HUES48 (cell line): ENCODE data around the gene LGALS9B.
"Not testable (repeated sequence)": the region's sequence is repeated elsewhere in the genome, so short reads cannot be mapped to it uniquely, and the experiment has no call there.

ENCODE experiments used
- H3K27ac ChIP-seq: one replicate; pipeline ENCODE4 v1.7.0; 2013; ENCODE audit warnings: low read depth, low read length, inconsistent platforms
- H3K27me3 ChIP-seq: 2 replicates; pipeline ENCODE4 v1.6.1; 2013; ENCODE audit warnings: mild to moderate bottlenecking, low read length; ENCODE audit not compliant: control insufficient read depth, insufficient read depth
- H3K36me3 ChIP-seq: 2 replicates; pipeline ENCODE4 v1.6.1; 2013; ENCODE audit warnings: low read length; ENCODE audit not compliant: control insufficient read depth, insufficient read depth
- H3K4me1 ChIP-seq: 2 replicates; pipeline ENCODE4 v1.6.1; 2013; ENCODE audit warnings: mild to moderate bottlenecking, low read length; ENCODE audit not compliant: control insufficient read depth, insufficient read depth
- H3K4me3 ChIP-seq: 2 replicates; pipeline ENCODE4 v1.5.1; 2013; ENCODE audit warnings: mild to moderate bottlenecking, low read depth, low read length
- H3K9ac ChIP-seq: 2 replicates; pipeline ENCODE4 v1.6.1; 2013; ENCODE audit warnings: mild to moderate bottlenecking, low read depth, low read length, moderate library complexity
- H3K9me3 ChIP-seq: 2 replicates; pipeline ENCODE4 v1.6.1; 2013; ENCODE audit warnings: low read length; ENCODE audit not compliant: control insufficient read depth, insufficient read depth

LGALS9B gene

GRCh38 chr17:20444173-20444572, 23.2 kb downstream of the LGALS9B start:
- H3K4me3 ChIP-seq, H3K27me3 ChIP-seq, H3K36me3 ChIP-seq, H3K9ac ChIP-seq, H3K9me3 ChIP-seq, H3K4me1 ChIP-seq, H3K27ac ChIP-seq: not testable (repeated sequence)

- not testable (repeated sequence) for H3K9ac ChIP-seq, H3K4me3 ChIP-seq, H3K9me3 ChIP-seq, H3K27me3 ChIP-seq, H3K36me3 ChIP-seq, H3K4me1 ChIP-seq, H3K27ac ChIP-seq
Measured at GRCh38 chr17:20443632-20444031, 23.7 kb downstream of the LGALS9B start.

GRCh38 chr17:20440665-20441064, 26.7 kb downstream of the LGALS9B start:
- not testable (repeated sequence) for H3K9me3 ChIP-seq, H3K4me1 ChIP-seq, H3K4me3 ChIP-seq, H3K27ac ChIP-seq, H3K36me3 ChIP-seq, H3K27me3 ChIP-seq, H3K9ac ChIP-seq

- not testable (repeated sequence) for H3K27me3 ChIP-seq, H3K4me1 ChIP-seq, H3K9me3 ChIP-seq, H3K4me3 ChIP-seq, H3K36me3 ChIP-seq, H3K27ac ChIP-seq, H3K9ac ChIP-seq
Measured at GRCh38 chr17:20435166-20435565, 32.2 kb downstream of the LGALS9B start.

GRCh38 chr17:20433382-20433781, 34.0 kb downstream of the LGALS9B start:
- H3K4me1 ChIP-seq: not testable (repeated sequence)

GRCh38 chr17:20427264-20427663, 40.1 kb downstream of the LGALS9B start:
- not testable (repeated sequence) for H3K9me3 ChIP-seq, H3K27me3 ChIP-seq, H3K27ac ChIP-seq, H3K4me1 ChIP-seq, H3K36me3 ChIP-seq, H3K4me3 ChIP-seq, H3K9ac ChIP-seq

More at GRCh38 chr17:20433382-20433781, 34.0 kb downstream of the LGALS9B start:
- not testable (repeated sequence) for H3K27me3 ChIP-seq, H3K36me3 ChIP-seq, H3K27ac ChIP-seq, H3K9me3 ChIP-seq, H3K4me3 ChIP-seq, H3K9ac ChIP-seq

GRCh38 chr17:20422826-20423225, 44.5 kb downstream of the LGALS9B start:
- H3K4me1 ChIP-seq: not testable (repeated sequence)

GRCh38 chr17:20418838-20419237, 48.5 kb downstream of the LGALS9B start:
- H3K9me3 ChIP-seq, H3K9ac ChIP-seq, H3K4me3 ChIP-seq, H3K4me1 ChIP-seq, H3K36me3 ChIP-seq, H3K27ac ChIP-seq, H3K27me3 ChIP-seq: not testable (repeated sequence)

More at GRCh38 chr17:20422826-20423225, 44.5 kb downstream of the LGALS9B start:
- not testable (repeated sequence) for H3K27me3 ChIP-seq, H3K9me3 ChIP-seq, H3K27ac ChIP-seq, H3K9ac ChIP-seq, H3K36me3 ChIP-seq, H3K4me3 ChIP-seq

GRCh38 chr17:20417492-20418080, 49.8 kb downstream of the LGALS9B start:
- not testable (repeated sequence) for H3K27ac ChIP-seq, H3K36me3 ChIP-seq, H3K4me1 ChIP-seq, H3K4me3 ChIP-seq, H3K27me3 ChIP-seq, H3K9ac ChIP-seq, H3K9me3 ChIP-seq

GRCh38 chr17:20416381-20416911, 50.9 kb downstream of the LGALS9B start:
- not testable (repeated sequence) for H3K36me3 ChIP-seq, H3K4me3 ChIP-seq, H3K27ac ChIP-seq, H3K9me3 ChIP-seq, H3K9ac ChIP-seq, H3K27me3 ChIP-seq, H3K4me1 ChIP-seq

- H3K9ac ChIP-seq, H3K9me3 ChIP-seq, H3K27me3 ChIP-seq, H3K27ac ChIP-seq, H3K36me3 ChIP-seq, H3K4me1 ChIP-seq, H3K4me3 ChIP-seq: not testable (repeated sequence)
Measured at GRCh38 chr17:20415479-20415878, 51.9 kb downstream of the LGALS9B start.
